Prostate gland (tissue), 2 donors: ENCODE results near the gene TRMT1. TPM values are rescaled to one million over a fixed set of nuclear protein-coding genes. Genes with fewer than 3 reads are reported as not detected.
"Not testable (repeated sequence)": the region's sequence is repeated elsewhere in the genome, so short reads cannot be mapped to it uniquely, and the experiment has no call there.

Source experiments
- DNase-seq: peaks from one replicate; pipeline ENCODE4 v3.0.0-alpha.2; 2019; ENCODE audit warnings: low spot score
- H3K27ac ChIP-seq, 2 donors: fragments of 200-600 bp; sonication (generic); 2 replicates each; pipeline ENCODE4 v1.5.1; 2017 to 2019
- H3K27me3 ChIP-seq: fragments of 200-600 bp; sonication (generic); replicated peaks from 2 replicates; pipeline ENCODE4 v1.5.1; 2019; ENCODE audit not compliant: insufficient read depth
- H3K36me3 ChIP-seq, 2 donors: fragments of 200-600 bp; sonication (generic); 1 replicate in 1 of 2; 2 replicates in 1 of 2; pipeline versions ENCODE4 v1.5.1 to v1.8.1; 2017 to 2019
- H3K4me1 ChIP-seq: fragments of 200-600 bp; sonication (generic); replicated peaks from 2 replicates; pipeline ENCODE4 v1.5.1; 2019
- H3K4me3 ChIP-seq, 2 donors: fragments of 200-600 bp; sonication (generic); 2 replicates each; pipeline ENCODE4 v1.5.1; 2017 to 2019
- H3K9me3 ChIP-seq: fragments of 200-600 bp; sonication (generic); 2 replicates; pipeline ENCODE4 v1.5.1; 2017
- POLR2A ChIP-seq: fragments of 450-650 bp; IDR thresholded peaks from one replicate; pipeline ENCODE4 v1.6.1; 2016; ENCODE audit warnings: antibody characterized with exemption, mild to moderate bottlenecking
- POLR2AphosphoS5 ChIP-seq: sonication (generic); formaldehyde crosslinking; IDR thresholded peaks from one replicate; pipeline ENCODE4 v1.6.1; 2017; ENCODE audit warnings: antibody characterized with exemption
- WGBS: methylation state at CpG from one replicate; pipeline ENCODE4 v1.1.5; 2018; 5-methylcytosine and 5-hydroxymethylcytosine counted together
- intact Hi-C: fragments of 100-400 bp; cut with DNase I; formaldehyde crosslinking; loops from one replicate; pipeline ENCODE4 v1.14.2; 2022
- total RNA-seq, 2 donors: library from RNA; depleted of rRNA; stranded (reverse); fragments of >200 nt; gene quantifications; one replicate each; pipeline ENCODE4 v1.1.0, GENCODE V29; 2016
- TF ChIP-seq, protein P1 (sequence below), 4 experiments: fragments of 200-600 bp in 2 of 4; fragments of 450-650 bp in 2 of 4; sonication (generic) in 2 of 4; IDR thresholded peaks; 1 replicate in 3 of 4; 2 replicates in 1 of 4; pipeline ENCODE4 v1.5.1; 2016 to 2019; ENCODE audit warnings: antibody characterized with exemption in 4 of 4, mild to moderate bottlenecking in 2 of 4, moderate library complexity in 2 of 4

TRMT1 gene
- total RNA-seq, 2 donors from 2014 or later = 23.3 to 55.4 TPM

- intact Hi-C loops = loop anchor here (5.0 to 10.0 kb wide), 2 partner anchors 112 to 714 kb away; no protein-coding TSS in a partner anchor
- Histone ChIP-seq H3K9me3 (no peaks in the 10 kb centered on the region), H3K27me3 (no peaks in the 10 kb centered on the region), H3K36me3 (no peaks in the 10 kb centered on the region), H3K4me3 (peak within 1 kb of the TSS; percentile 83 to 92), H3K27ac (peak within 1 kb of the TSS; percentile 98 to 100), H3K4me1 (no peaks in the 10 kb centered on the region)
- peak; percentile 95 for DNase-seq
- WGBS = under 1% methylated on average over 46 of the region's 51 CpGs
- TF ChIP-seq POLR2A = peak; percentile 81
- TF ChIP-seq POLR2AphosphoS5 = peak; percentile 99
- TF ChIP-seq, protein P1, sequence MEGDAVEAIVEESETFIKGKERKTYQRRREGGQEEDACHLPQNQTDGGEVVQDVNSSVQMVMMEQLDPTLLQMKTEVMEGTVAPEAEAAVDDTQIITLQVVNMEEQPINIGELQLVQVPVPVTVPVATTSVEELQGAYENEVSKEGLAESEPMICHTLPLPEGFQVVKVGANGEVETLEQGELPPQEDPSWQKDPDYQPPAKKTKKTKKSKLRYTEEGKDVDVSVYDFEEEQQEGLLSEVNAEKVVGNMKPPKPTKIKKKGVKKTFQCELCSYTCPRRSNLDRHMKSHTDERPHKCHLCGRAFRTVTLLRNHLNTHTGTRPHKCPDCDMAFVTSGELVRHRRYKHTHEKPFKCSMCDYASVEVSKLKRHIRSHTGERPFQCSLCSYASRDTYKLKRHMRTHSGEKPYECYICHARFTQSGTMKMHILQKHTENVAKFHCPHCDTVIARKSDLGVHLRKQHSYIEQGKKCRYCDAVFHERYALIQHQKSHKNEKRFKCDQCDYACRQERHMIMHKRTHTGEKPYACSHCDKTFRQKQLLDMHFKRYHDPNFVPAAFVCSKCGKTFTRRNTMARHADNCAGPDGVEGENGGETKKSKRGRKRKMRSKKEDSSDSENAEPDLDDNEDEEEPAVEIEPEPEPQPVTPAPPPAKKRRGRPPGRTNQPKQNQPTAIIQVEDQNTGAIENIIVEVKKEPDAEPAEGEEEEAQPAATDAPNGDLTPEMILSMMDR (IDR thresholded peaks at IDR 0.05) = peak; percentile 71 to 96 (median 84)
These were observed 33.8 kb upstream of the TRMT1 start, which contains the start of the genes IER2 and STX10 for GRCh38 chr19:13150187-13150930. TSS of gene IER2 (plus strand) at chr19:13150411. CDS start at chr19:13153187, 2,776 bp downstream. TSS of gene STX10 (minus strand) at chr19:13150375. CDS start at chr19:13150173, 202 bp downstream.

DNA sequence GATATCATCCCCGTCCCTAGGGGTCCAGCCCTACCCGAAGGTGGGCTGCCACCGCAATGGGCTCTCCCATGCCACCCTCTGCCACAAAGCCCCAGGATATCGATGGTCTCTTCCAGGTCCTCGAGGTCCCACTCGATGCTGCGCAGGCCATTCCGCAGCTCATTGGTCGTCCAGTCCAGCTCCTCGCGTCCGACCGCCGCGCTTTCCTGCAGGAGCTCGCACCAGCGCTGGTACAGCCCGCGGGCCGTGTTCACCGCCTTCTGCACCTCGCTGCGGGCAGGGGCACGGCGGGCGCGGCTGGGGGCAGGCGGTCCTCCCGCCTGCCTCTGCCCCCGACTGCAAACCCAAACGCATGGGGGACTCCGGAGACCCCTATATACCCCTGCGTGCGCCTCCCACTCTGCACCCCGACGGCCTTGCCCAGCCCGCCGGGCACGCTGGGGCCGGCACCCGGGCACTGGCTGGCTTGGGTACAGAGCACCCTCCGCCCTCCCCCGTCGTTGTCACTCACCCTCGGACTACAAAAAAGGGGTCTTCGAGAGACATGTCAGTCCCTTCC, 33.2 kb upstream of the TRMT1 start:
- intact Hi-C loops = loop anchor here (5.0 to 10.0 kb wide), 2 partner anchors 113 to 715 kb away; no protein-coding TSS in a partner anchor
- Histone ChIP-seq H3K27me3 (no peaks in the 10 kb centered on the region), H3K9me3 (no peaks in the 10 kb centered on the region), H3K4me3 (peak overlapping the region; percentile 83 to 92), H3K36me3 (no peaks in the 10 kb centered on the region), H3K4me1 (no peaks in the 10 kb centered on the region), H3K27ac (peak overlapping the region; percentile 98 to 100)
- TF ChIP-seq POLR2AphosphoS5 = no peak
- TF ChIP-seq, protein P1 (IDR thresholded peaks at IDR 0.05) = no peak
- TF ChIP-seq POLR2A = no peak
- DNase-seq = peak; percentile 37
- WGBS = 2% methylated on average over 35 of the region's 46 CpGs

- H3K27ac ChIP-seq = peak overlapping the region; percentile 98 to 100
- H3K4me3 ChIP-seq = peak overlapping the region; percentile 83 to 92
- H3K4me1 ChIP-seq, intact Hi-C loops, H3K27me3 ChIP-seq, DNase-seq, H3K36me3 ChIP-seq, H3K9me3 ChIP-seq: not testable (repeated sequence)
- WGBS = 26% methylated on average over 17 of the region's 17 CpGs
These were observed 32.7 kb upstream of the TRMT1 start for GRCh38 chr19:13149173-13149627.

DNA sequence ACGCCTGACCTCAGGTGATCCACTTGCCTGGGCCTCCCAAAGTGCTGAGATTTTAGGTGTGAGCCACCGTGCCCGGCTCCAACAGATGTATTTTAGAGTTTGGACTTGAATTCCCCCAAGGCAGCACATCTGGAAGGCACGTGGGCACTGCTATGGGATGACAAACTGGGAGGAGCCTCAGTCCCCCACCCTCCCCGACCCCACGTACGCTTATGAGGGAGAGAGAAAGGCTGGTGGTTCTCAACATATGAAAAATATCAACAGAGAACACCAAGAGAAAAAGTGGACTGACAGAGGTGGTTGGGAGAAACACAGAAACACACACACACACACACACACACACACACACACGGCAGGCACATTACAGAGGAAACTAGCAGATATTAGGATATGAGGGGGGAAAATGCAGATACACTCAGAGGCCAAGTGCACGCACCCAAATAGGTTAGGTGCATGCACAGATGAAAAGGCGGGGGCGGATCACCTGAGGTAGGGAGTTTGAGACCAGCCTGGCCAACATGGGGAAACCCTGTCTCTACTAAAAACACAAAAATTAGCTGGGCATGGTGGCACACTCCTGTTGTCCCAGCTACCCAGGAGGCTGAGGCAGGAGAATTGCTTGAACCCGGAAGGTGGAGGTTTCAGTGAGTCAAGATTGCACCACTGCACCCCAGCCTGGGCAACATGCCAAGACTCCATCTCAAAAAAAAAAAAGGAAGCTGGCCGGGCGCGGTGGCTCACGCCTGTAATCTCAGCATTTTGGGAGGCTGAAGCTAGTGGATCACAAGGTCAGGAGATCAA, 30.4 kb upstream of the TRMT1 start:
- 75% methylated on average over 16 of the region's 16 CpGs for WGBS
- intact Hi-C loops = no loop called here
- no peak for DNase-seq
- H3K27me3 ChIP-seq = no peaks in the 10 kb centered on the region
- H3K36me3 ChIP-seq = no peaks in the 10 kb centered on the region
- H3K9me3 ChIP-seq = no peaks in the 10 kb centered on the region
- TF ChIP-seq, protein P1 (IDR thresholded peaks at IDR 0.05) = no peak
- TF ChIP-seq POLR2A (no peak), POLR2AphosphoS5 (no peak)
- no peaks in the 10 kb centered on the region for H3K4me1 ChIP-seq
- H3K4me3 ChIP-seq = no peak overlapping the region
- no peak overlapping the region for H3K27ac ChIP-seq
